Measurements from ENCODE around the gene WASF2.

DNA sequence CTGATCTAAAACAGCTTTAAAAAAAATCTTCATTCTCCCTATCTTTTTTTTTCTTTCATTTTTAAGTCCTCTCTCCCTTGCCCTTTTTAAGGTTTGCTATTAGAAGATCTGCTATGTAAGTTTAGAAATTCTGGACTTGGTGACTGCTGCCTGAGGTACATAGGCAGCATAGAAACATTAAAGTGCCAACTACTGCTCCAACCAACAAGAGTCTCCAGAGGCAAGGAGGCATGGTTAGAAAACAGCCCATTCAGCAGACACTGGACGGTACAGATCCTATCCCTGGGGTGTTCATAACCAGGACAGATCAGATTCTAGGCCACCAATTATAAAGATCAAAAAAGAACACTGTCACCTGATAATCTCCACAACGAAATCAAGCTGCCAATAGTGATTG is 60.9 kb downstream of the WASF2 start:
- TF ChIP-seq, protein P1, sequence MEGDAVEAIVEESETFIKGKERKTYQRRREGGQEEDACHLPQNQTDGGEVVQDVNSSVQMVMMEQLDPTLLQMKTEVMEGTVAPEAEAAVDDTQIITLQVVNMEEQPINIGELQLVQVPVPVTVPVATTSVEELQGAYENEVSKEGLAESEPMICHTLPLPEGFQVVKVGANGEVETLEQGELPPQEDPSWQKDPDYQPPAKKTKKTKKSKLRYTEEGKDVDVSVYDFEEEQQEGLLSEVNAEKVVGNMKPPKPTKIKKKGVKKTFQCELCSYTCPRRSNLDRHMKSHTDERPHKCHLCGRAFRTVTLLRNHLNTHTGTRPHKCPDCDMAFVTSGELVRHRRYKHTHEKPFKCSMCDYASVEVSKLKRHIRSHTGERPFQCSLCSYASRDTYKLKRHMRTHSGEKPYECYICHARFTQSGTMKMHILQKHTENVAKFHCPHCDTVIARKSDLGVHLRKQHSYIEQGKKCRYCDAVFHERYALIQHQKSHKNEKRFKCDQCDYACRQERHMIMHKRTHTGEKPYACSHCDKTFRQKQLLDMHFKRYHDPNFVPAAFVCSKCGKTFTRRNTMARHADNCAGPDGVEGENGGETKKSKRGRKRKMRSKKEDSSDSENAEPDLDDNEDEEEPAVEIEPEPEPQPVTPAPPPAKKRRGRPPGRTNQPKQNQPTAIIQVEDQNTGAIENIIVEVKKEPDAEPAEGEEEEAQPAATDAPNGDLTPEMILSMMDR (IDR thresholded peaks at IDR 0.05): no peak
- TF ChIP-seq POLR2A (IDR thresholded peaks at IDR 0.05): no peak

Measured in Peyer's patch (tissue), 4 donors.